ENCODE results near the gene PTK6.
"Not testable (repeated sequence)": the region's sequence is repeated elsewhere in the genome, so short reads cannot be mapped to it uniquely, and the experiment has no call there.

PTK6 gene

GRCh38 chr20:63493563-63494020 is 43.6 kb downstream of the PTK6 start:
- DNase-seq (ENCODE audit: low spot score): no peak

- DNase-seq (ENCODE audit: low spot score): no peak
These were observed 44.2 kb downstream of the PTK6 start for GRCh38 chr20:63492982-63493381.

GRCh38 chr20:63492518-63492917 is 44.7 kb downstream of the PTK6 start:
- no peak for DNase-seq (ENCODE audit: low spot score)

GRCh38 chr20:63491635-63492230 is 45.4 kb downstream of the PTK6 start:
- DNase-seq (ENCODE audit: low spot score): no peak

GRCh38 chr20:63491078-63491477 is 46.1 kb downstream of the PTK6 start:
- DNase-seq (ENCODE audit: low spot score): no peak

GRCh38 chr20:63490416-63490815 is 46.8 kb downstream of the PTK6 start:
- no peak for DNase-seq (ENCODE audit: low spot score)

GRCh38 chr20:63488315-63489251 is 48.6 kb downstream of the PTK6 start:
- DNase-seq (ENCODE audit: low spot score): no peak

GRCh38 chr20:63487781-63488241 is 49.4 kb downstream of the PTK6 start:
- no peak for DNase-seq (ENCODE audit: low spot score)

GRCh38 chr20:63487116-63487764 is 49.9 kb downstream of the PTK6 start:
- no peak for DNase-seq (ENCODE audit: low spot score)

GRCh38 chr20:63486300-63486855 is 50.8 kb downstream of the PTK6 start:
- no peak for DNase-seq (ENCODE audit: low spot score)

- DNase-seq (ENCODE audit: low spot score): no peak
These were observed 52.3 kb downstream of the PTK6 start for GRCh38 chr20:63484651-63485403.

GRCh38 chr20:63484236-63484635 is 52.9 kb downstream of the PTK6 start:
- no peak for DNase-seq (ENCODE audit: low spot score)

- DNase-seq (ENCODE audit: low spot score): no peak
These were observed 53.3 kb downstream of the PTK6 start for GRCh38 chr20:63483834-63484233.

- no peak for DNase-seq (ENCODE audit: low spot score)
These were observed 55.1 kb downstream of the PTK6 start for GRCh38 chr20:63482021-63482587.

- no peak for DNase-seq (ENCODE audit: low spot score)
These were observed 55.7 kb downstream of the PTK6 start for GRCh38 chr20:63481503-63481902.

- DNase-seq (ENCODE audit: low spot score): not testable (repeated sequence)
These were observed 57.3 kb downstream of the PTK6 start for GRCh38 chr20:63479695-63480419.

GRCh38 chr20:63478346-63479302 is 58.6 kb downstream of the PTK6 start:
- no peak for DNase-seq (ENCODE audit: low spot score)
